ENCODE data around the gene FGFBP2. TPM values are rescaled to one million over a fixed set of nuclear protein-coding genes. Genes with fewer than 3 reads are reported as not detected.
A peak's percentile ranks its signal among the peaks of the same experiment; 100 is the strongest.

FGFBP2 gene
- total RNA-seq, 1 donor from 2014 or later: not detected

GRCh38 chr4:15968551-15969300 is 5.8 kb upstream of the FGFBP2 start:
- DNase-seq (ENCODE audit: low read depth in 2 of 2): no peak

- DNase-seq (ENCODE audit: low read depth in 2 of 2): no peak
Measured at GRCh38 chr4:15965325-15965724, 2.4 kb upstream of the FGFBP2 start.

GRCh38 chr4:15964159-15964558 is 1.2 kb upstream of the FGFBP2 start:
- DNase-seq (ENCODE audit: low read depth in 2 of 2): no peak

GRCh38 chr4:15963576-15963975 is 601 bp upstream of the FGFBP2 start:
- DNase-seq (ENCODE audit: low read depth in 2 of 2): no peak

GRCh38 chr4:15961781-15962510 is 1.0 kb downstream of the FGFBP2 start:
- DNase-seq (ENCODE audit: low read depth in 2 of 2): no peak

GRCh38 chr4:15958562-15958961 is 4.4 kb downstream of the FGFBP2 start:
- DNase-seq (ENCODE audit: low read depth in 2 of 2): no peak

- DNase-seq (ENCODE audit: low read depth in 2 of 2): peak; percentile 70 to 85
Measured at GRCh38 chr4:15956179-15956850, 6.7 kb downstream of the FGFBP2 start.

- peak; percentile 28 to 43 for DNase-seq (ENCODE audit: low read depth in 2 of 2)
Measured at GRCh38 chr4:15955670-15956069, 7.3 kb downstream of the FGFBP2 start.

- no peak for DNase-seq (ENCODE audit: low read depth in 2 of 2)
Measured at GRCh38 chr4:15953625-15954024, 9.3 kb downstream of the FGFBP2 start.

- DNase-seq (ENCODE audit: low read depth in 2 of 2): no peak
Measured at GRCh38 chr4:15951781-15952180, 11.2 kb downstream of the FGFBP2 start.

GRCh38 chr4:15948826-15949225 is 14.1 kb downstream of the FGFBP2 start:
- DNase-seq (ENCODE audit: low read depth in 2 of 2): no peak

GRCh38 chr4:15947684-15948083 is 15.3 kb downstream of the FGFBP2 start:
- DNase-seq (ENCODE audit: low read depth in 2 of 2): no peak

- no peak for DNase-seq (ENCODE audit: low read depth in 2 of 2)
Measured at GRCh38 chr4:15945516-15945915, 17.5 kb downstream of the FGFBP2 start.

- no peak for DNase-seq (ENCODE audit: low read depth in 2 of 2)
Measured at GRCh38 chr4:15944895-15945294, 18.1 kb downstream of the FGFBP2 start.

- DNase-seq (ENCODE audit: low read depth in 2 of 2): no peak
Measured at GRCh38 chr4:15942283-15942682, 20.7 kb downstream of the FGFBP2 start.

GRCh38 chr4:15938640-15939039 is 24.3 kb downstream of the FGFBP2 start, which contains the start of gene FGFBP1:
Gene FGFBP1 (minus strand): TSS chr4:15938740. CDS start chr4:15936632, 2,108 bp downstream.
- DNase-seq (ENCODE audit: low read depth in 2 of 2): no peak

GRCh38 chr4:15938182-15938581 is 24.8 kb downstream of the FGFBP2 start:
- DNase-seq (ENCODE audit: low read depth in 2 of 2): peak in 1 of 2 donors; percentile 14

- DNase-seq (ENCODE audit: low read depth in 2 of 2): no peak
Measured at GRCh38 chr4:15936495-15936894, 26.5 kb downstream of the FGFBP2 start.

- peak in 1 of 2 donors; percentile 67 for DNase-seq (ENCODE audit: low read depth in 2 of 2)
Measured at GRCh38 chr4:15935504-15936402, 27.2 kb downstream of the FGFBP2 start.

GRCh38 chr4:15934259-15934658 is 28.7 kb downstream of the FGFBP2 start:
- no peak for DNase-seq (ENCODE audit: low read depth in 2 of 2)
